Measurements from ENCODE around the gene DHRS2. TPM values are rescaled to one million over a fixed set of nuclear protein-coding genes. Genes with fewer than 3 reads are reported as not detected.

DHRS2 gene
- polyA plus RNA-seq, 10 donors: 0.08 to 0.57 (median 0.17) TPM; not detected in 3

GRCh38 chr14:23612802-23613201, 23.4 kb upstream of the DHRS2 start:
- DNase-seq: no peak

- no peak for DNase-seq
These were observed 22.7 kb upstream of the DHRS2 start for GRCh38 chr14:23613242-23614070.

- no peak for DNase-seq
These were observed 21.8 kb upstream of the DHRS2 start for GRCh38 chr14:23614395-23614828.

- no peak for DNase-seq
These were observed 20.3 kb upstream of the DHRS2 start for GRCh38 chr14:23615856-23616255.

GRCh38 chr14:23617539-23617938, 18.6 kb upstream of the DHRS2 start:
- no peak for DNase-seq

GRCh38 chr14:23618415-23618988, 17.7 kb upstream of the DHRS2 start:
- DNase-seq: no peak

- no peak for DNase-seq
These were observed 15.9 kb upstream of the DHRS2 start for GRCh38 chr14:23620177-23620702.

- no peak for DNase-seq
These were observed 14.8 kb upstream of the DHRS2 start for GRCh38 chr14:23621204-23621931.

GRCh38 chr14:23621932-23622730, 14.0 kb upstream of the DHRS2 start:
- no peak for DNase-seq

- no peak for DNase-seq
These were observed 13.2 kb upstream of the DHRS2 start for GRCh38 chr14:23622990-23623389.

GRCh38 chr14:23623962-23624361, 12.2 kb upstream of the DHRS2 start:
- DNase-seq: no peak

- DNase-seq: no peak
These were observed 11.2 kb upstream of the DHRS2 start for GRCh38 chr14:23624830-23625404.

GRCh38 chr14:23626946-23627345, 9.2 kb upstream of the DHRS2 start:
- no peak for DNase-seq

- no peak for DNase-seq
These were observed 8.2 kb upstream of the DHRS2 start for GRCh38 chr14:23627961-23628360.

GRCh38 chr14:23629204-23629603, 7.0 kb upstream of the DHRS2 start:
- no peak for DNase-seq

- no peak for DNase-seq
These were observed 6.2 kb upstream of the DHRS2 start for GRCh38 chr14:23629832-23630396.

- no peak for DNase-seq
These were observed 5.5 kb upstream of the DHRS2 start for GRCh38 chr14:23630687-23631086.

- no peak for DNase-seq
These were observed 4.9 kb upstream of the DHRS2 start for GRCh38 chr14:23631234-23631633.

- peak; percentile 76 to 93 (median 85) for DNase-seq
These were observed 4.3 kb upstream of the DHRS2 start for GRCh38 chr14:23631702-23632460.
